GM21717 (cell line): Measurements from ENCODE around the gene RBM18.

ENCODE experiments used
- ATAC-seq: cut with Tn5 transposase; IDR thresholded peaks from one replicate; pipeline ENCODE4 v1.9.1; 2021; ENCODE audit warnings: mild to moderate bottlenecking, moderate library complexity; ENCODE audit not compliant: unreplicated experiment

Gene RBM18

DNA sequence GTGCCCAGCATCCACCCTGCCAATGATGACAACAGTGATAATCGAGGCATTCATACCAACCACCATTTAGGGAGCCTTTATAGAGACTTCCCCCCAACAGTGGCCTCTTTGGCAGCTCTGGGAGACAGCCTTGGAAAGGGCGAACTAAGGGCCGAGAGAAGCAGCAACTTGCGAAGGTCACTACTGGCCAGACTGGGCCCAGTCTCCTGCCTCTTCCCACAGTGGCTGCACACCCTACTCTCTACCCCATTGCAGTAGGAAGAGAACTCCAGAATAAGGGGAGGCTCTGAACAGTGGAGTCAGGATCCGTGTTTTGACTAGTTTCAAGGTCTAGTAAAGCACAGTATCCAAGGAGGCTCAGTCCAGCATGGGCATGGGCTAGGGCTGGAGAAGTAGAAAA is 41.2 kb downstream of the RBM18 start:
- no peak for ATAC-seq

DNA sequence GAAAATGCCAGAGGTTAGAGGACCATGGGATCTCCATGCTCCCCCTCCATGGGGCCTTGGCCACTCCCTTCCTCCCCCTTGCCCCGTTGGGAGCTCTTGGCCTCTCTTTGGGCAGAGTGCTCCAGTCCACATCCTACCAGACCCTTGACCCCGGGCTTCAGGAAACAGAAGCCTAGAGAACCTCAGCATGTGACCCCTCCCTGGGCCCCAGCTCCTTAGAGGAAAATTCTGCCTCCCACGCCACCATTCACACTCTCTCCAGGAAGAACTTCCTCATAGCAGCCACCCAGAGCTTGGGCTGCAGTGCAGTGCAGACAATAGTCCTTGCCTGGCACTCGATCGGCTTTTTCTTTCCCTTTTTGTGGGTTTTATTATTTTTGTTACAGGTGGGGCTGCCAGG is 41.8 kb downstream of the RBM18 start:
- ATAC-seq = no peak

DNA sequence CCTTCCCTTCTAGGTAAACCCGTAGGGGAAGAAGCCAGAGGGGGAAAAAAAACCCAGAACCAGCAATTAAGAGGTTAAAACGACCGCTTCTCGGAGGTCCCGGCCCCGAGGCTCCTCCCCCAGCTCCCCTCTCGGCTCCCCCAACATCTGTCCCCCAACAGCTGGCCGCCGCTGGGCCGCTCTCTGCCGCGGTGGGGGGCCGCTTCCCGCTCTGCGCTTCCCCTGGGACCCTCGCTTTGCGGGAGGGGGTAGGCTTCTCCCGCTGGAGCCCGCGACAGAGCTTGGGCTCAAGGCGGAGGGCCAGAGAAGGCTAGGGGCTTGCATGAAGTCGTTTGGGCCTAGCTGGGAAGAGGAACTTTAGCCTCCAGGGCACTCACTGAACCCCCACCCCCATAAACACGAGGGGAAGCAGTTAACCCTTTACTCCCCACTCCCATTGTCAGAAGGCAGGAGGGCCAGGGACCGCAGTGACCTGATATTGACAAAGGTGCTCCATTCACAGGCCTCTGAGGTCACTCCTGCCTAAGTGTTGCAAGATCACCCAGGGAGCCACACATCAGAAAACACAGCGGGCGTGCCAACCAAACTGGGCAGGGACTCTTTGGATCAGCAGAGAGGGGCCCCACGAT is 43.3 kb downstream of the RBM18 start:
- ATAC-seq = no peak

GRCh38 chr9:122220673-122221182 is 43.9 kb downstream of the RBM18 start:
- ATAC-seq = no peak

GRCh38 chr9:122219856-122220672 is 44.6 kb downstream of the RBM18 start:
- ATAC-seq = no peak

DNA sequence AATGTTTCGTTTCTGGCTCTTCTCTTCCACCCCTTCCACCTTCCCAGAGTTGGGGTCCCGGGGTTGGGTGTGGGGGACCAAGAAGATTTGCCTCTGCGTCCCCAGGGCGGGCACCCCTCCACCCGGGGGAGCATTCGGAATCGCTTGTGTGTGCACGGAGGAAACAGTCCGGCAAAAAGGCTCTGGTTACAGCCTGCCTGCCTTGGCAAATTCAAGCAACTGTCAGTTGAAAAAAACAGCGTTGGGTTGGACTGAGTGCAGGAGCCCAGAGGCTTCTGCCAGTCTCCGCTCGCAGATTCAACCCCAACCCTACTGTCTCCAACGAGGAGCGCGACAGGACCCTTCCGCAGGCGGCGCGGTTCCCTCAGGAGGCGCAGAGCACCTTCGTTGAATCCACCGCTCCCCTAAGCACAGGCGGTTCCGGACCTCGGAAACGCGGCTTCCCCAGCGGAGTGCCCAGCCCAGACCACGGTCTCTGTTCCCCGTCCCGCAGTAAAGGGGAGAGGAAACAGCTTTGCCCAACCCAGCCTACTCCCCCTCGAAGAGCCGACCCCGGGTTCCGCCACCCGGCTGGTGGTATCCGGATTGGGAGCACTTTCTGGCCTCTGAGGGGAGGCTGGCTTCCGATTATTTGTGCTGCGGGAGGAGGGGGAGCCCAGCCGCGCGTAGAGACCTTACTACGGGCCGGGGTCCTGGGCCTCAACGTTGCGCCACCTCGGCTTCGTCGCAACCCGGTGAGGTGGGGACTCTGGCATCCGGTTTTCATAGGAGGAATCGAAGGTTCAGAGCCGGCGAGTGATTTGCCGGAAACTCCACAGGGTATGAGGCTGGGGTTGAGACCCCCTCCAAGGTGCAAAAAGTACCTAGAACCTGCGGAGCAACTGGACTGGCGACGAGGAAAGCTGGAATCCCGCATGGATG is 45.4 kb downstream of the RBM18 start:
- no peak for ATAC-seq

DNA sequence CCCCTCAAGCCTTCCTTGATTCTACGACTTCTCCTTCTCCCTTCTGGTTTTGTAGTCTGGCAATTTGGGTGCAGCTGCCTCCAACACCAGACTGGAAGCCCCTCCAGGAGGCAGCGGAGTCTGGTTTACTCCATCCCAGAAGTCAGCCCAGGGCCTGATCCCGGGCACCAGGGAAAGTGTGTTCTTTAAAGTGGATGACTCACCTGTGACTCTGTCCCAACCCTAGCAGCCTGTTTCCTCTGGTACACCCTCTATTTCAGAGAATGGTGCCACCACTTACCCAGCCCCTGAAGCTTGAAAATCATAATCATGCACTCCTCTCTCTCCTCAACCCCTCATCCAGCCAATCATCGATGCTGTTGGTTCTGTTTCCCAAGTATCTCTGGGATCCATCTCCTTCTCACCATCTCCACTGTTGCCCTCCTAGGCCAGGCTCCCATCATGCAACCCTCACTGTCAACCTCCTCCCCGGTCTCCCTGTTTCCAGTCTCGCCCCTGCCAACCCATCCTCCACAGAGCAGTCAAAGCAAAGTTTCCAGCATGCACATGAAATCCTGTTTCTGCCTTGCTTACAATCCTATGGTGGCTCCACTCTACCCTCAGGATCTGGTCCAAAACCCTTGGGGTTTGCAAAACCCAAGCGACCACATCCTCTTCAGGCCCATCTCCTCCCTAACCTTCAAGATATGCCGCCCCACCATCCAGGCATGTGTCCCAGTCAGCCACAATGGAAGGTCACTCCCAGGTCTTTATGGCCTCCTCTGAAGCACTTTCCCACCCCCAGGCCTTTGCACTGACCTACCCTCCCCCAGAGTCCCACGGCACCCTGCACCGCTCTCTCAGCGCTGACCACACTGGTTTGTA is 46.3 kb downstream of the RBM18 start:
- no peak for ATAC-seq

- no peak for ATAC-seq
Observed at GRCh38 chr9:122217640-122218039, 47.0 kb downstream of the RBM18 start.

DNA sequence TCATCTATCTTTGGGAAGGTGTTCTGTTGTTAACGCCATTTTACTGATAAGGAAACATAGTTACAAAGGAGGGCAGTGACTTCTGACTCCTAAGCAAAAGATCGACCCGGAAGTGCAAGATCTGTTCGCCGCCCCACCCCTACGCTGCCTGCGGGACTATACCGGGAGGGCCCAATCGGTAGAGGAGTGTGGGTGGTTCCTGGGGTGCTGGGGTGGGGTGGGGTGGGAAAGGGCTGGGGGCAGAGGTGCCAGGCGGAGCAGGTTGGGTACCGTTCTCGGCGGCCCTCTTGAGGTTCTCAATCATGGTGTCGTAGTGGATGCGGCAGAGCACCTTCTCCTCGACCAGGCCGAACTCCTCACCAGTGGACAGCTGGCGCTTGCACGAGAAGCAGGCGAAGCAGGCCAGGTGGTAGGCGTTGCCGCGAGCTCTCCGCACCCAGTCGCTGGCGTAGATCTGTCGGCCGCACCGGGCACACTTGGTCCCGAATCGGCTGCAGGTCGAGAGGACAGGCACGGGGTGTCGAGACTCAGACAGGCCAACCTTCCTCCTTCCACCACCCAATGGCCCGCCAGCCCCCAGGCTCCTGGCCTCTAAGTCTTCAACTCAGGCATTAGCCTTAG is 47.7 kb downstream of the RBM18 start:
- ATAC-seq = no peak

DNA sequence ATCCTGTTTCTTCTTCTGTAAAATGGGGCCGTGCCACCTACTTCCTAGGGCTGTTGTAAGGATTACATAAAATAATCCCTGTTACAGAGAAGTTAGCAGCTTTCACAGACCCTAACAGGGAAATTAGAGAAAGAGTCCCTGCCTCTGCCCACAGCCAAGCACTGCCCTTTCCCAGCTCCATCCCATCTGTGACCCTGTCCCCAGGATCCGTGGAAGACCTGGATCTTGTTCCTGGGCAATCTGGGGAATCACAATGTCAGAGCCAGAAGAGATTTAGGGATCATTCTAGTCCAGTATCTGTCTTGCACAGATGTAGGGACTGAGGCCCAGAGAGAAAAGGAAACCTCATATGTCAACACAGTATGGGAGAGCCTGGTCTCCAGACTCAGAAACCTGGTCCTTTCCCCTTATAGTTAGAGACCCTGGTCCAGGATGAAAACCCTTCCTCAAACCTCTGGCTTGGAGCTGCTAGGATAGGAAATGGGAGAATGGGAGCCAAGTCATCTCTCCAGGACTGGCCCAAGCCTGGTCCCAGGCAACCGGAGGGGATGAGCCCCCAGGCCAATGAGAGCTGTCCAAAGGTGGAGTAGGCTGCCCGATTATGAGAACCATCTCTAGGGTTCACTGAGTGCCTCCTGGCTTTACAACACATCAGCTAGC is 48.4 kb downstream of the RBM18 start:
- ATAC-seq = no peak

GRCh38 chr9:122215663-122216062 is 49.0 kb downstream of the RBM18 start:
- ATAC-seq = no peak

- ATAC-seq = no peak
Observed at GRCh38 chr9:122214507-122214906, 50.1 kb downstream of the RBM18 start.

DNA sequence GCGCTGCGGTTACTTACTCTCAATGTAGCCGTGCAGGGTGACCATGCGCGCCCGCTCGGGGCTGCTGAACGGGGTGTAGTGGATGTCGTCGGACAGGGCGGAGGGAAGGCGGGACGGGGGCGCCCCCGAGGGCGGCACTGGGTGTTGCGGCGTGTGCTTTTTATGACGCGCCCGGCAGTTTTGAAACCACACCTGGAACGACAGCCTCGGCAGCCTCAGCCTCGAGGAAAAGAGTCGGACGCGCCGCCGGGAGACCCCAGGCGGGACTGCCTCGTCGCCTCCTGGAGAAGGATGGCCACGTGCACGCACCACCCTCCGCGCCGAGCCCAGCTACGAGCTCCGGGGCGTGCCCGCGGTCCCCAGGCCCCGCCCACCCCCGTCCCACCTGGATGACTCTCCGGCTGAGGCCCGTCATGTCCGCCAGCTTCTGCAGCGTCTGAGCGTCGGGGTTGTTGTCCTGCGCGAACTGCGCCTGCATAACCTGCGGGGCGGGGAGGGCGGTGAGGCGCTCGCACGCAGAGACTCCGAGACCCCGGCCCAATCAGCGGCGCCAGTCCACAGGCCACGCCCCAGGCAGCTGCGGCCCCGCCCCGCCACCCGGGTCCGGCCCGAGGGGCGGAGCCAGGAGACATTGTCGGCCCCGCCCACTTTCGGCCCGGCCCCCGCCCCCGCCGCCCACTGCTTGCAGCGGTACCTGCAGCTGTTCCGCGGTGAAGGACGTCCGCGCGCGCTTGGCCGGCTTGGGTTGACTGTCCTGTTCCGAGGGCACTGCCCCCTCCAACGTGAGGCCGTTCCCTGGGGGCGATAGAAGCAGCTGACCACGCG is 50.8 kb downstream of the RBM18 start:
- ATAC-seq = peak; percentile 52

GRCh38 chr9:122213102-122213588 is 51.5 kb downstream of the RBM18 start:
- ATAC-seq = no peak

DNA sequence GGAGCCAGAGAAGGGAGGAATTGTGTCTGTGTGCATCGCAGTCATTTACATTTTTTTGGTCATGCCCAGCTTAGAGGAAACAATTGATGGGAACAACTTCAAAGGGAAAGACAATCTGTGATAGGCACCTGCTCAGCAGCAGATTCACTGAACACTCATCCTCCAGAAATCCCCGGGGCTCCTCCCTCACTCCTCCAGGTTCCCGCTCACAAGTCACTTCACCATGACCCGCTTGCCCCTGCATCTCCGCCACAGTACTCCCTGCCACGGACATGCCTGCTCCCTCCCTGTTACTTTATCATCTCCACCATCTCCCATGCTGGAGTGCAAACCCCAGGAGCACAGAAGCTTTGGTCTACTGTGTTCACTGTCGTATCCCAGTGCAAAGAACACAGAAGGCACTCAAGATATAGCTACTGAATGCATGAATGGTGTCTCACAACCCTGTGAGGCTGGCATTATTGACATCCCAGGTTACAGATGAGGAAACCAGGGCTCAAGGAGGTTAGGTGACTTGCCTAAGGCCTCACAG is 52.1 kb downstream of the RBM18 start:
- ATAC-seq = no peak

GRCh38 chr9:122209451-122209850 is 55.2 kb downstream of the RBM18 start:
- no peak for ATAC-seq

DNA sequence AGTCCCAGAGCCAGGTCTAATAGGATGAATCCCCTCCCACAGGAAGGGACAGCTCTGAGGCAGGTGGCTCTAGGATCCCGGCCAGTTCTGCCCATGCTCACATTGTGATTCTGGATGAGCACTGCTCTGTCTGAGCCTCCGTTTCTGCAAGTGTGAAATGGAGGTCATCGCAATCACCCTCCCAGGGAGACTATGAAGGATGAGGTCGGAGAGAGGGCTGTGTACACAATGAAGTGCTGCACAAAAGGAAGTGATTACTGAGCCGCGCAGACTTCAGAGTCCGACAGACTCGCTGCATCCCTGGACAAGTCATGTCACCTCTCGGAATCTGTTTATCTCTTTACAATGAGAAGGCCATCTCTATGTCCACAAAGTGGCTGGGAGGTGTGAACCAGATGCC is 57.5 kb downstream of the RBM18 start:
- ATAC-seq = no peak
